Right hindlimb (tissue), 1 donor: ENCODE results near the gene NMS.
"Not testable (repeated sequence)": the region's sequence is repeated elsewhere in the genome, so short reads cannot be mapped to it uniquely, and the experiment has no call there.

Experiments
- DNase-seq: peaks from one replicate; pipeline ENCODE4 v3.0.0-alpha.2; 2018

The NMS gene, protein sequence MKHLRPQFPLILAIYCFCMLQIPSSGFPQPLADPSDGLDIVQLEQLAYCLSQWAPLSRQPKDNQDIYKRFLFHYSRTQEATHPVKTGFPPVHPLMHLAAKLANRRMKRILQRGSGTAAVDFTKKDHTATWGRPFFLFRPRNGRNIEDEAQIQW

DNA sequence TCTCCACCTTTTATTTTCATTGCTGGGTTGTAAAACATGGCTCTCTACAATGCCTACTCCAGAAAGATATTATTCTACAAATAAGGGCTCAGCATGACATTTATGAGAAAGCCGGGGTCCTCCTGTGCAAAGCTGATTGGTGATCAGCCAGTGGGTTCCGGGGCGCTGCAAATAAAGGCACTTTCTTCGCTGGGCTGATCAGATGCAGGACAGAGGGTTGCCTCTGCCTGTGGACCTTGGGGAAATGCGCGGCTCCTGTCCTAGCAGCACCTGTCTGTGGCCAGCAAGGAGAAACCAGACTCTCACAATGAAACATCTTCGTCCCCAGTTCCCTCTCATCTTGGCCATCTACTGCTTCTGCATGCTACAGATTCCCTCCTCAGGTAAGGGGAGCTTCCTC, at the start of gene NMS:
NMS (plus strand) TSS at position 301 of the 400 bp plus-strand sequence; CDS start at position 308, 7 bp downstream.
- no peak for DNase-seq

DNA sequence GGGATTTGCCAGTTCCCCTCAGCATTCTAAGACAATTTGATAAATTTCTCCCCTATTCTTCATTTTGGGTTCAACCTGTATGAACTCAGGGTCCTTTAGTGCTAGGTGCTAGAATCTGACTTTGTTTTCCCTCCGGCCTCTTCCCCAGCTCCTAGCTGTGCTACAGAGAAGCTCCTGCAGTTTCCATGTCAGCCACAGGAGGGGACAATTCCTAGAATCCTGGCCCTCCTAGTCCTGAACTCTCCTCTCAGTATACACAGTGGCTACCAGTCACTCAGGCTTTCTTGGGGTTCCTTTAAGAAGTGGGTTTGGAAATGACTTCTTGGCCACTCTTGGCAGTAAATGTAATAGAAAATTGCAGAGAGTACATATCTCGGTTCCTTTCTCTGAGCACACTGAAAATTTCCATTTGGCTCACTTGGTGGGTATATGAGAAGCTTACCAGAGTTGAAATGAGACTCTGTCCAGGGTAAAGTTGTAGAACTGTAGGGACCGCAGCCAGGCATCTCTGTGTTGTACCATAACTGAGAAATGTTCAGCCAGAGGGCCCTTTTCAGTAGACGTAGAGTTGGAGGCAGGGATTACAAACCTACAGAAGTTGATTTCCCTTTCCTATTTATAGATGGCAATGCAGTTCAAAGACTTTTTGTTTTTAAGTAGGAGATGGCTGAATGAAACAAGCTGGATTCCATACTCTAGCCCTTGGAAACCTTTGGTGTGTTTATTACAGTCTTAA, 47.8 kb upstream of the NMS start:
- peak; percentile 38 for DNase-seq

DNA sequence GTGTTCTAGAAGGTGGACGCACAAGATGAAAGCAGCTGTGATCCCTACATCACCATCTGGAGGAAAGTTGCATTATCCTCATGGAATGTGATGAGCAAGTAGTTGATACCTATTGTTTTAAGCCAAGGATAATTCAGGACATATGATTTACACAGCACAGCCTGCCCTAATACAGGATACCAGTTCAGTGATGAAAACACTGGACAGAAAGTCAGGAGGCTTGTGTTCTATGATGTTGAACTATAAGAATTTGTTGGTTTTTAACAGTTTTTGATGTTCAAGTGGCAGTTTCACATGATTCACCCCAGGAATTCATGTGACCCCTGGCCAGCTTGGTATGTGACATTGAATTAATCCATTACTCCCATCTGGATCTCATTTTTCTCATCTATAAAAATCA, 46.7 kb upstream of the NMS start:
- no peak for DNase-seq

DNA sequence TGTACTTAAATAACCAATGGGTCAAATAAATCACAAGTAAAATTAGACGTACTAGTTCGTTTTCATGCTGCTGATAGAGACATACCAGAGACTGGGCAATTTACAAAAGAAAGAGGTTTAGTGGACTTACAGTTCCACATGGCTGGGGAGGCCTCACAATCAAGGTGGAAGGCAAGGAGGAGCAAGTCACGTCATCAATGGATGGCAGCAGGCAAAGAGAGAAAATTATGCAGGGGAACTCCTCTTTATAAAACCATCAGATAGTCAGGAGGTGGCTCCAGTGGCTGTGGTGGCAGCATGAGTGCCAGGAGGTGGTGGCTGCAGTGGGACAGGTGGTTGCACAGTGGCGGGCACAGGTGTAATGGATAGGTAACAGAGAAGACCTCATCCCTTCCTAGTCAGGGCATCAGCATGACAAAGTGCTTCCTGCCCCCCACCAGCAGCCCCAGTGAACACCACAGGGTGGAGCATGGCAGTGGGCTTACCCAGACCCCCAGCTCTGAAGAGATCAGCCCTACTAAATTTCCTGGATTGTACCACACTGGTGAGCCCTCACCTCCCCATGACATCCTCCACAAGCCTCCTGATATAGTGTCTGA, 45.9 kb upstream of the NMS start:
- no peak for DNase-seq

DNA sequence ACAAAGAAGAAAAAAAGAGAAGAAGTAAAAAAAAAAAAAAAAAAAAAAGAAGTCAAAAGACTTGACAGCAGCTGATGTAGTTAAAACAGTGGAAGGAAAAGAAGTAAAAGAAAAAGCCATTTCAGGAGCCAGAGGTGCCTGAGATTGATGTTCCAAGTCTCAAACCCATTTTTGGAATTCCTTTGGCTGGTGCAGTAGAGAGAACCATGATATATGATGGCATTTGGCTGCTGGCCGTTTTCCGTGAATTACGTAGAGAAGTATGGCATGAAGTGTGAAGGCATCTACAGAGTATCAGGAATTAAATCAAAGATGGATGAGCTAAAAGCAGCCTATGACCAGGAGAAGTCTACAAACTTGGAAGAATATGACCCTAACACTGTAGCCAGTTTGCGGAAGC, 45.2 kb upstream of the NMS start:
- DNase-seq = no peak

DNA sequence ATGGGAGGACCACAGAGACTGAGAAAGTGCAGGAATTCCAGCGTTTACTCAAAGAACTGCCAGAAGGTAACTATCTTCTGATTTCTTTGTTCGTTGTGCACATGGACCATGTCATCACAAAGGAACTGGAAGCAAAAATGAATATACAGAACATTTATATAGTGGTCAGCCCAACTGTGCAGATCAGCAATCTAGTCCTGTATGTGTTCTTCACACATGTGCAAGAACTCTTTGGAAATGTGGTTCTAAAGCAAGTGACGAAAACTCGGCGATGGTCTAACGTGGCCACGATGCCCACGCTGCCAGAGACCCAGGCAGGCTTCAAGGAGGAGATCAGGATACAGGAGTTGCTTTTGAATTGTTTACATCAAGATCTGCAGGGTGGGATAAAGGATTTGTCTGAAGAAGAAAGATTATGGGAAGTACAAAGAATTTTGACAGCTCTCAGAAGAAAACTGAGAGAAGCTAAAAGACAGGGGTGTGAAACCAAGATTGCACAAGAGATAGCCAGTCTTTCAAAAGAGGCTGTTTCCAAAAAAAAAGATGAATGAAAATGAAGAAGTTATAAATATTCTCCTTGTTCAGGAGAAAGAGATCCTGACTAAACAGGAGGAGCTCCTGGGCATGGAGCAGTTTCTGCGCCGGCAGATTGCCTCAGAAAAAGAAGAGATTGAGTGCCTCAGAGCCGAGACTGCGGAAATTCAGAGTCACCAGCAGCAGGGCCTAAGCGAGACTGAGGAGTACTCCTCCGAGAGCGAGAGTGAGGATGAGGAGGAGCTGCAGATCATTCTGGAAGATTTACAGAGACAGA, 44.5 kb upstream of the NMS start:
- DNase-seq = no peak

DNA sequence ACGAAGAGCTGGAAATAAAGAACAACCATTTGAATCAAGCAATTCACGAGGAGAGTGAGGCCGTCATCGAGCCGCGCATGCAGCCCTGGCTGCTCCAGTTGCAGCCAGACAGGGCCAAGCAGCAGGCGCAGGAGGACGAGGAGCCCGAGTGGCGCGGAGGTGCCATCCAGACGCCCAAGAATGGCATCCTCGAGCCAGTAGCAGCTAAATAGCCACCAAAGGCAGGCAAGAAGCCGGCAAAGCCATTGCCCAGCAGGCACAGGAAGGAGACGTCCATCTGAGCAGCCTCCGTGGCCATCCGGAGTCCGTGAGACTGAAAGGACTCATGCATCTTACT, 43.9 kb upstream of the NMS start:
- no peak for DNase-seq

DNA sequence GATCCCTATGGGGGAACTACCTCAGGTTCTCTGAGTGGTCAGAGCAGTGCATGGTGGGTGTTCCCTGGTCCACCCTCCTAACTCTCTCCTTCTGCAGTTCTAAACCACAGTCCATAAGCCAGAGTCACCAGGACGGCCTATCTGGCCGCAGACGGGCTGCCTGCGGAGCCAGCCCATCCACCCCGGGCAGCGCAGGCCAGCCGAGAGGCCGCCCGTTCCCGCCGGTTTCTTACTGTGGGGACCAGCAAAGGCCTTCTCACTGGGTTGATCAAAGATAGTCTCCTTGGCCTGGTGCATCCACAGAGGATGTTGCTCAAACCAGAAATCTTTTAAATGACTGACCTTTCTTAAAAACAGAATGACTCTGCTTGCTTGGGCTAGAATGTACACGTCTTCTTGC, 43.2 kb upstream of the NMS start:
- DNase-seq = no peak

DNA sequence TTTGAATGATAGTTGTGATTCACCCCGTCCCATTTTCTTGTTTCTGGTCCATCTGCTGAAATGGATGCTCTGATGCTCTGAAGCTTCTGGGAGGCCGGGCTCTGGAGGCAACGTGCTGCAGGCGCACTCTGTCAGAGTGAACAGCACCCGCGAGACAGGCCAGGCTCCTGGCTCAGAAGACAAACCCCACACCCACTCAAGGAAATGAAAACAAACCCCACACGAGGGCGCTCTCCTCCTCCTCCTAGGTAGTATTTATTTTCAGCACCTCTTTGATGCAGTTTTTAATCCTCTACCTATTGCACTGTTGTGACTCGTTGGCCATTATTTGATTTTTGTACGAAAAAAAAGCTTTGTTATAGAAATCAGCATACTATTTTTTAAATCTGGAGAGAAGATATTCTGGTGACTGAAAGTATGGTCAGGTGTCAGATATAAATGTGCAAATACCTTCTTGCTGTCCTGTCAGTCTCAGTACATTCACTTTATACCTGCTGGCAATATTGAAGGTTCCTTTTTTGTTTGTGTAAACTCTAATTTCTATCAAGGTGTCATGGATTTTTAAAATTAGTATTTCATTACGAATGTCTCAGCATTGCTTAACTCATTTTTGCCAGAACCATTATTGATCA, 42.5 kb upstream of the NMS start:
- no peak for DNase-seq

DNA sequence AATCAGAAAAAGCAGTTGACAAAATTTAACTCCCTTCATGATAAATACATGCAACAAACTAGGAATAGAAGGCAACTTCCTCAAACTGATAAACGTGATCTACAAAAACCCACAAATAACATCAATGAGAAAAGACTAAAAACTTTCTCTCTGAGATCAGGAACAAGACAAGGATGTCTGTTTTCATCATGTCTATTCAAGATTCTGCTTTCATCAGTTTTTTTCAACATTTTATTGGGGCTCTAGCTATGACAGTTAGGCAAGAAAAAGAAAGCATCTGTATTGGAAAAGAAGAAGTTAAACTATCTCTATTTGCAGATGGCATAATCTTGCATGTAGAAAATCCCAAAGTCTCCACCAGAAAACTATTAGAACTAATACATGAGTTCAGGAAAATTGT, 40.6 kb upstream of the NMS start:
- no peak for DNase-seq

DNA sequence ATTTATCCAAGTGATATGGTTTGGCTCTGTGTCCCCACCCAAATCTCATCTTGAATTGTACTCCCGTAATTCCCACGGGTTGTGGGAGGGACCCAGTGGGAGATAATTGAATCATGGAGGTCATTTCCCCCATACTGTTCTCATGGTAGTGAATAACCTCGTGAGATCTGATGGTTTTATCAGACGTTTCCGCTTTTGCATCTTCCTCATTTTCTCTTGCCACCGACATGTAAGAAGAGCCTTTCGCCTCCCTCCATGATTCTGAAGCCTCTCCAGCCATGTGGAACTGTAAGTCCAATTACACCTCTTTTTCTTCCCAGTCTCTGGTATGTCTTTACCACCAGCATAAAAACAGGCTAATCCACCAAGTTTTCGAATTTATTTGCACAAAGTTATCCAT, 32.5 kb upstream of the NMS start:
- no peak for DNase-seq

DNA sequence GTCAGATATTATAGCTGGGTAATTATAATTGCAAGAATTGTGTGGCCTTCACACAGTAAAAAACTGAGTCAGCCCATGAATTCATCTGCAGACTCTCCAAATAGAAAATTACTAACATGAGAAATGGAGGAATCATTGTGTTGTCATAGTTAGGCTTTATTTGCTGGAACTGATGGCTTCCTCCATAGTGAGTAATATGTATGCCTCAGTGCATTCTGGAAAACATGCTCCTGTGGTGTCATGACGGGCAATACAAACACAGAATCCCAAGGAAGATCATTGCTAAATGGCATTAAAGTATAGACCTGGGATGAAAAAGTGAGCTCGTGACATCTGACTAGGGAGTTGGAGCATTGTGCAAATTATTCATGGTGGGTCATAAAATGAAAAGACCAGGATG, 23.6 kb upstream of the NMS start:
- no peak for DNase-seq

DNA sequence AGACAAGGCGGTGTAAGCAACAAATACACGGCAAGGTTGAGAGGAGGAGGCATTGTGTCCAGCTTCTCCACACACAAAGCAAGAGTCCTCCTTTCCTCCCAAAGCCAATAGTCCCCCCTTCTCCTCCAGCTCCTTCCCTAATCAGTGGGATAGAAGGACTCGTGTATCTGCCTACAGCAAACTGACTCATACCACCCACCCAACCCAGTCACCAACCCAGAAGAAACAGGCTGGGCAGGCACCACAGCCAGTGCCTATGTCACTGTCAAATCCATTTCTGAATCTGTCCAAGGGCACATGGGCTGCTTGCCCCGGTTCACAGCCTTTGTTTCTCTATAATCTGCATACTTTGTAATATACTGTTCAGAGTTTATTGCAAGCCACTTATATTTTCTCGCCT, 19.2 kb upstream of the NMS start:
- no peak for DNase-seq

DNA sequence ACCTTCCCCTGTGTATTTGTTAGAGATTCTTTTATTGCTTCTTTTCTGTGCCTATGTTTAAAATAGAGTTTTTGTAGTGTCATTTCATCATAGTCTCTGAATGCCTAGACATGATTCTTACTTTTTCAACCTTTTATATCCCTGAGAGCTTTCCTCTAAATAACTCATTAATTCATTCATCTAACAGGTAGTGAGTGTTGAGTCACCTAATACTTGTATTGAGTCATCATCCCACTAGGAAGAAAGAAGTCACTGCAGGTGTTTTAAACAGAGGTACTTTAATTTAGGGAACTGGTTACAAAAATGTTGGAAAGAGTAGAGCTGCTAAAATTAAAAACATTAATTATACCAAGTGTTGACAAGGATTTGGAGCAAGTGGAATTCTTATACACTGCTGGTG, 18.5 kb upstream of the NMS start:
- DNase-seq = no peak

DNA sequence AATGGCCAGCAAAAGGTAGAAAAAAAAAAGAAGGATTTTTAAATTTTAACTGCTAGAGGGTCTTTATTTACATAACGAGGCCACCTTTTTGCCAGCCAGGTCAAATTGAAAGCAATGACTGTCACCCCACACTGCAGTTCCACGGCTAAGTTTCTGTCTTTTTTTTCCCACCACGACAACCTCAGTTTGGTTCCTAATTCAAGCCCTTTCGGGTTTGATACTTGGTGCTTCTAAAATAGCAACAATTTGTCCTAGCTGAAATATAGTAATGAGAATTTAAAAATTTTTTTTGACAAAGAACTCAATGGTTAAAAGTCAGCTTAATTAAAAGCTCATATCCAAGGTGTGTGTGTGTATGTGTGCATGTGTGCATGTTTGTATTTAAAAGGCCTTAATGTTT, 16.4 kb upstream of the NMS start:
- no peak for DNase-seq

DNA sequence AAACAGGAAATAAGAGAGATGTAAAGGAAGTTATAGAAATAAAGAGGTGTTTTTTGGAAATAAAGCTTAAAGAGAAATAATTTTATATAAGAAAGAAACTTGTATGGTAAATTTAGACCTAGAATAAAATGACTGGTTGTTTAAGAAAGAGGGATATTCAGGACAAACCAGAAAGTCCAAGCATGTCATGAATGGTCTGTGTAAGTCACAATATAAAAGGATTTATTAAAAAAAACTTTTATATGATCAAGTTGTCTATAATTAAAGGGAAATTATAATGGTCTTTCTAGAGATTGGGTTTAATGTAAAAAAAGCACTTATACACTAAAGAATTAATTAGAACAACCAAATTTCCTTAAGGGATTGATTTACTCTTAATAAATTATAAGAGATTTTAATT, 13.9 kb upstream of the NMS start:
- not testable (repeated sequence) for DNase-seq

DNA sequence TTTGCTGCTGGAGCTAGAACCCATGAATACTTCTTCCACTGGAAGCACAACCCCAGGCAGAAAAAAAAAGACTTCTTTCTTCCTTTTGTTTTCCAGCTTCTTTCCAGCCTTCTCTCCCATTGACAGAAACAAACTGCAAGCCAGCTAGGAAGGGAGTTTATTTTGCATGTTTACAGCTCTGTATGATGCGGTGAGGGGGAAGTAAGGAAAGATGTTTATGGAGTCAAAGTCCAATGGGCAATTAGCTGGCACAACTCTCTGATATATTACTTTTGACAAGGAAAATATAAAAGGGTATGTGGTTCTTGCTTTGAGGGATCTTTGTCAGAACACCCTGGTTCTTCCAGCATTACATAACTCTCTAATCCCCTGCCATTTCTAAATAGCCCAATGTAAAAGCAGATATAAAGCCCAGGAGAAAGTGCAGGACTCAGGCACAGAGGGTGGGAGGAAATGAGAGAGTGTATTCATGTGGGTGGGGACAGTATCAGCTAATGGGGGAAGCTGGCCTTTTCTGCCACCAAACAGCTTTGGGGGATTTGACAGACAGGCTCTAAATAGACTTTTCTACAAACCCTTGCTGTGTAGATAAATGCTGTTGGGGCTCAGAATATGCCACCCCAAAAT, 9.3 kb upstream of the NMS start:
- no peak for DNase-seq

DNA sequence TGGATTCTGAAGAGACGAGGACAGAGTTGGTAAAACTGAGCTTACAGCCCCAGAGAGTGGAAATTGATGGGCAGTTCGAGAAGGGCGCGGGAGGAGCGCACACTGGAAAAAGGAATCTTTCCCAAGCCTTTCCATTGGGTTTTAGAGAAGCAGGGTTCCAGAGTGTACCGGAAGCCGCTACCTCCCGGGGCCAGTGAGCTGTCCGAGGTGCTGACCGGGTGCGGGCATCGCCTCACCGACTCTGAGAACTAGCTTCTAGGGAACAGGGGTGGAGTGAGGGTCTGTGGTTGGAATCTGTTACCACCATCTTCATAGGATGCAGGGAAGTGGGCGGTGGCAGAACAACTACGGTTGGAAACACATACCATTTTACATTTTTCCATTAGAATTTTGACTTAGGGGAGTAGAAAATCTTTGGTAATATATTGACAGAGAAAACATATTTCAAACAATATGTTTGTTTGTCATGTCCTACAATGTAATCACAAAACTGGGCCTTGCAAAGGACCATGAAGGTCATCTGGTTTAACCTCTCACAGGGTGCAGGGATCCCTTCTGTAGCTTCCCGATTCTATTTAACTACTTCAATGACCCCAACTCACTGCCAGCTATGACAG, 724 bp downstream of the NMS start:
- peak; percentile 70 for DNase-seq

DNA sequence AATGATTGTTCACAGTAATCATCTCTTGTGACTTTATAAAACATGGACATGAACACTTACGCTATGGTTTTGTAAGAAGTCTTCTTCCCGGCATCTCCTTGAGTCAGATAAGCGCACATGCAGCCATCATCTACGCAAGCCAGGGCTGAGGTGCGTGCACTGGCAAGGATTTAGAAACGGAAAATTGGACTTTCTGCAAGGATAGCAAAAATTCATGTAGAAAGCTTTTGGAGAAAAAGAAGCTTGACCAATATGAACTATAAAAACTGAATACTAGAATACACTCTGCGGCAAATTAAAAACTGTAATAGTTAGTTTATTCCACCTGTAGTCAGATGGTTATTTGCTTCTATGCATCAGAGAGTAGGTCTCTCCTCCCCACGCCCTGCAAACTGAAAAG, 6.3 kb downstream of the NMS start:
- no peak for DNase-seq

DNA sequence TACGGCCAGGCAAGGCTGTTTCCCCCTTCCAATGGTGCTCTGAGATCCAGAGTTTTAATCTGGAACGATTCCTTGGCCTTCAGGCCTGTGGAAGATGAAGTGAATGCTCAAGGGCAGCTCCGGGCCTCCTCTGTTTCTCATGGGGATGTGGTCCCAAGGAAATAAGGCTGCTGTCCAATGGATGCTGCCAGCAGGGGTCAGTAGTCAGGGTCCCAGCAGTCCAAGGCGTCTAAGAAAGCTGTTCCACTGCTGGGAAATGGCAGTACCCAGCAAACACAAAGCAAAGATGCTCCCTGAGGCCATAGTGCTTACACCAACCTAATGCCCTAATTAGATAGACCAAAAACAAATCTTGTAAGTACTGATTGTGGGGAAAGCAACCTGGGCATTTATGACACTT, 12.5 kb downstream of the NMS start:
- DNase-seq = no peak

DNA sequence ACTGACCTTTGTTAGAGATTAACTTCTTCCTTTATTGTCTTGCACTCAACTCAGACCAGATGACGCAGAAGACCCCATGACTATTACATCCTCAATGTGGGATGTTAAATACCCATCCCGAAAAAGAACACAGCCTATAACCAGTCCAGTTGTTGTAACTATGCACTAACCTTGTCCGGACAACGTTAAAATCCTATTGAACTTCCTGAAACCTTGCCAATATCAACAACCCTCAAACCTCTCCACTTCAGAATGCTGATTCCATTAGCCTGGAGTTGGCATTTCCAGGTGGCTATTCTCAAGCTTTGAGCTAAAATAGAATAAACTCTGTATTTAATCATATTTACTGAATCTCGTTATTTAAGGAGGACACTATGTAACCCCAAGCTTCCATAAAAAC, 13.6 kb downstream of the NMS start:
- DNase-seq = no peak

DNA sequence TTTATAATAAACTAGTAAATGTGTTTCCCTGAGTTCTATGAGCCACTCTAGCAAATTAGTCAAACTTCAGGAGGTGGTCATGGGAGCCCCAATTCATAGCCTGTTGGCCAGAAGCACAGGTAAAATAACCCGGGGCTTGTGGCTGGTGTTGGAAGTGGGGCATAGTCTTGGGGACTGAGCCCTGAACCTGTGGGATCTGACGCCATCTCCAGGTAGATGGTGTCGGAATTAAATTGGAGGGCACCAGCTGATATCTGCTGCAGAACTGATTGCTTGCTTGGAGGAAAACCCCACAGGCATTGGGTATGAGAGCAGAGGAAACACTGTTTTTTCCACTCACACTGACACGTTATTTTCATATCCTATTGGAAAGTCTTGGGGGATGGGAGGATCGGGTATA, 14.1 kb downstream of the NMS start:
- no peak for DNase-seq

DNA sequence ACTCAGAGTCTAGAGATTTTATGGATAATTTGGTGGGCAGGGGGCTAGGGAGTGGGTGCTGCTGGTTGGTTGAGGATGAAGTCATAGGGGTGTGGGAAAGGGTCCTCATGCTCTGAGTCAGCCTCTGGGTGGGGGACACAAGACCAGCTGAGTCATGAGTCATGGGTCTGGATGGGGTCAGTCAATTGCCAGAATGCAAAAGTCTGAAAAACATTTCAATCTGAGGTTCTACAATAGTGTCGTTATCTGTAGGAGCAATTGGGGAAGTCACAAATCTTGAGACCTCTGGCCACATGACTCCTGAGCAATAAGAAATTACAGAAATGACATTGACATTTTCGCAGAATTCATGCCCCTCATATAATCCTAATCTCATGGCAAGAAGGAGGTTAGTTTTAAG, 15.1 kb downstream of the NMS start:
- DNase-seq = no peak
